IMR-90 (cell line): Measurements from ENCODE around the gene FAM163A. TPM values are rescaled to one million over a fixed set of nuclear protein-coding genes. Genes with fewer than 3 reads are reported as not detected.

Experiments
- ATAC-seq: fragments of 200-7000 bp; cut with Tn5 transposase; 2 replicates; pipeline ENCODE4 v1.9.1; 2020; ENCODE audit warnings: low read depth, mild to moderate bottlenecking, moderate library complexity
- BruUV-seq: library from RNA; stranded (reverse); fragments of 400-500 nt; replicated peaks from 2 replicates; lab custom pipeline; 2021; lab: Mats Ljungman, UMichigan
- CTCF ChIA-PET: fragments of 300-600 bp; formaldehyde crosslinking; extraction: SDS; loops from one replicate; lab custom pipeline; 2021; ENCODE audit warnings: antibody characterized with exemption; lab: Yijun Ruan, JAX
- POLR2A ChIA-PET: fragments of 300-600 bp; sonication (Branson Sonifier 250); formaldehyde crosslinking; loops from one replicate; lab custom pipeline; 2022; ENCODE audit warnings: antibody characterized with exemption; ENCODE audit not compliant: unreplicated experiment; lab: Charles Lee
- DNase-seq: peaks from one replicate; pipeline ENCODE4 v3.0.0; 2013
- H2AFZ ChIP-seq: replicated peaks from 2 replicates; pipeline ENCODE3; 2013; ENCODE audit warnings: low read length, mild to moderate bottlenecking; ENCODE audit not compliant: poor library complexity
- H2AK5ac ChIP-seq: 2 replicates; pipeline ENCODE4 v1.6.1; 2013; ENCODE audit warnings: low read depth, low read length, inconsistent platforms
- H2AK9ac ChIP-seq: replicated peaks from 2 replicates; pipeline ENCODE3; 2013; ENCODE audit warnings: mild to moderate bottlenecking, low read depth, low read length, moderate library complexity; ENCODE audit not compliant: poor library complexity
- H2BK120ac ChIP-seq: 2 replicates; pipeline ENCODE4 v1.6.1; 2013; ENCODE audit warnings: low read depth, low read length, inconsistent platforms
- H2BK15ac ChIP-seq: 3 replicates; pipeline ENCODE4 v1.6.1; 2013; ENCODE audit warnings: low read depth, low read length, inconsistent platforms
- H2BK20ac ChIP-seq: 2 replicates; pipeline ENCODE4 v1.6.1; 2013; ENCODE audit warnings: low read depth, mild to moderate bottlenecking, inconsistent platforms, low read length, moderate library complexity
- H2BK5ac ChIP-seq: 2 replicates; pipeline ENCODE4 v1.6.1; 2013; ENCODE audit warnings: mild to moderate bottlenecking, low read depth, low read length, inconsistent platforms; ENCODE audit not compliant: poor library complexity, severe bottlenecking
- H3K14ac ChIP-seq: replicated peaks from 2 replicates; pipeline ENCODE4 v1.6.1; 2013; ENCODE audit warnings: low read depth, low read length, inconsistent platforms
- H3K18ac ChIP-seq: 2 replicates; pipeline ENCODE4 v1.6.1; 2013; ENCODE audit warnings: low read depth, low read length, control low read depth
- H3K23ac ChIP-seq: 2 replicates; pipeline ENCODE4 v1.6.1; 2013; ENCODE audit warnings: low read depth, low read length, inconsistent platforms
- H3K27ac ChIP-seq: 2 replicates; pipeline ENCODE4 v1.5.1; 2013; ENCODE audit warnings: mild to moderate bottlenecking, control low read depth, low read length; ENCODE audit not compliant: insufficient read depth
- H3K27me3 ChIP-seq: 2 replicates; pipeline ENCODE4 v1.6.1; 2013; ENCODE audit warnings: low read length; ENCODE audit not compliant: control insufficient read depth, insufficient read depth
- H3K36me3 ChIP-seq: 2 replicates; pipeline ENCODE4 v1.6.1; 2013; ENCODE audit warnings: low read length, mixed read lengths; ENCODE audit not compliant: control insufficient read depth, insufficient read depth
- H3K4ac ChIP-seq: 2 replicates; pipeline ENCODE4 v1.6.1; 2013; ENCODE audit warnings: low read depth, low read length, inconsistent platforms
- H3K4me1 ChIP-seq: 2 replicates; pipeline ENCODE4 v1.6.1; 2013; ENCODE audit warnings: low read length, mixed read lengths; ENCODE audit not compliant: control insufficient read depth, insufficient read depth
- H3K4me2 ChIP-seq: 2 replicates; pipeline ENCODE4 v1.6.1; 2013; ENCODE audit warnings: low read depth, mild to moderate bottlenecking, control low read depth, low read length, moderate library complexity
- H3K4me3 ChIP-seq: 2 replicates; pipeline ENCODE4 v1.5.1; 2013; ENCODE audit warnings: low read depth, mild to moderate bottlenecking, control low read depth, low read length, moderate library complexity; ENCODE audit not compliant: insufficient read depth
- H3K56ac ChIP-seq: 2 replicates; pipeline ENCODE4 v1.6.1; 2013; ENCODE audit warnings: low read length, inconsistent platforms; ENCODE audit not compliant: insufficient read depth; ENCODE audit errors: extremely low read depth
- H3K79me1 ChIP-seq, 2 experiments: 2 replicates each; pipeline ENCODE4 v1.6.1; 2013; ENCODE audit warnings: low read length in 2 of 2, inconsistent platforms in 1 of 2, low read depth in 1 of 2
- H3K9ac ChIP-seq: 2 replicates; pipeline ENCODE4 v1.6.1; 2013; ENCODE audit warnings: low read depth, low read length, control low read depth
- H3K9me1 ChIP-seq: 2 replicates; pipeline ENCODE4 v1.6.1; 2013; ENCODE audit warnings: low read length, inconsistent platforms; ENCODE audit not compliant: insufficient read depth
- H3K9me3 ChIP-seq: 2 replicates; pipeline ENCODE4 v1.6.1; 2013; ENCODE audit warnings: low read length; ENCODE audit not compliant: control insufficient read depth, insufficient read depth
- H4K20me1 ChIP-seq: 2 replicates; pipeline ENCODE4 v1.6.1; 2013; ENCODE audit warnings: low read length, inconsistent platforms; ENCODE audit not compliant: insufficient read depth
- H4K5ac ChIP-seq: 2 replicates; pipeline ENCODE4 v1.6.1; 2013; ENCODE audit warnings: mild to moderate bottlenecking, low read depth, low read length, control low read depth
- H4K8ac ChIP-seq, 2 experiments: 2 replicates each; pipeline ENCODE4 v1.6.1; 2013; ENCODE audit warnings: low read depth in 2 of 2, low read length in 2 of 2, control low read depth in 1 of 2, inconsistent platforms in 1 of 2
- H4K91ac ChIP-seq: 2 replicates; pipeline ENCODE4 v1.6.1; 2013; ENCODE audit warnings: low read depth, low read length, inconsistent platforms; ENCODE audit not compliant: insufficient read depth
- BHLHE40 ChIP-seq: fragments of 150-350 bp; IDR thresholded peaks from 2 replicates; pipeline ENCODE4 v1.6.1; 2016; ENCODE audit warnings: mild to moderate bottlenecking, low read depth, low read length
- CEBPB ChIP-seq: IDR thresholded peaks from 2 replicates; pipeline ENCODE4 v1.6.1; 2012; ENCODE audit warnings: low read depth, low read length, improper control_type of control experiment
- CHD1 ChIP-seq: IDR thresholded peaks from 2 replicates; pipeline ENCODE4 v1.6.1; 2012; ENCODE audit warnings: low read depth, low read length, improper control_type of control experiment
- FOS ChIP-seq: fragments of 150-350 bp; IDR thresholded peaks from 2 replicates; pipeline ENCODE4 v1.6.1; 2016; ENCODE audit warnings: low read depth, low read length
- MAFK ChIP-seq: IDR thresholded peaks from 2 replicates; pipeline ENCODE4 v1.6.1; 2012; ENCODE audit warnings: low read depth, low read length, improper control_type of control experiment
- MAZ ChIP-seq: IDR thresholded peaks from 2 replicates; pipeline ENCODE4 v1.6.1; 2012; ENCODE audit warnings: low read depth, mild to moderate bottlenecking, low read length, improper control_type of control experiment, moderate library complexity, borderline replicate concordance
- MXI1 ChIP-seq: IDR thresholded peaks from 2 replicates; pipeline ENCODE4 v1.6.1; 2012; ENCODE audit warnings: low read depth, mild to moderate bottlenecking, low read length, moderate library complexity, borderline replicate concordance
- NFE2L2 ChIP-seq: fragments of 150-350 bp; IDR thresholded peaks from 2 replicates; pipeline ENCODE4 v1.6.1; 2016; ENCODE audit warnings: low read depth, mild to moderate bottlenecking, low read length
- POLR2A ChIP-seq: IDR thresholded peaks from 2 replicates; pipeline ENCODE4 v1.6.1; 2012; ENCODE audit warnings: mild to moderate bottlenecking, low read depth, low read length
- RAD21 ChIP-seq: IDR thresholded peaks from 2 replicates; pipeline ENCODE4 v1.6.1; 2012; ENCODE audit warnings: low read length, improper control_type of control experiment
- RCOR1 ChIP-seq: IDR thresholded peaks from 2 replicates; pipeline ENCODE4 v1.6.1; 2012; ENCODE audit warnings: mild to moderate bottlenecking, low read length, improper control_type of control experiment; ENCODE audit not compliant: insufficient replicate concordance
- RFX5 ChIP-seq: IDR thresholded peaks from 2 replicates; pipeline ENCODE4 v1.8.0; 2012; ENCODE audit warnings: low read depth, mild to moderate bottlenecking, low read length, moderate library complexity
- SMC3 ChIP-seq: fragments of 150-350 bp; IDR thresholded peaks from 2 replicates; pipeline ENCODE4 v1.6.1; 2016; ENCODE audit warnings: low read depth, mild to moderate bottlenecking, antibody characterized with exemption, low read length, moderate library complexity
- USF2 ChIP-seq: fragments of 150-350 bp; IDR thresholded peaks from 2 replicates; pipeline ENCODE4 v1.6.1; 2017; ENCODE audit warnings: mild to moderate bottlenecking, antibody characterized with exemption, low read length, low read depth
- WGBS, 2 experiments: methylation state at CpG; one replicate each; pipeline versions ENCODE4 v1.1.5 to v1.1.7; 2013; ENCODE audit warnings: missing lambda C conversion rate in 2 of 2; ENCODE audit not compliant: insufficient read length in 1 of 2; ENCODE audit errors: extremely low coverage in 2 of 2; 5-methylcytosine and 5-hydroxymethylcytosine counted together
- dilution Hi-C: fragments of 300-500 bp; cut with HindIII; formaldehyde crosslinking; loops from one replicate; pipeline ENCODE4 v1.14.3; 2018; ENCODE audit warnings: low sequenced_read_pairs; ENCODE audit not compliant: unreplicated experiment
- in situ Hi-C: fragments of 300-500 bp; cut with MboI; formaldehyde crosslinking; loops from 3 replicates; pipeline ENCODE4 v1.14.3; 2019; ENCODE audit warnings: low sequenced_read_pairs, inconsistent platforms, mixed read lengths
- intact Hi-C: fragments of 100-400 bp; cut with micrococcal nuclease; formaldehyde crosslinking; loops from 2 replicates; pipeline ENCODE4 v1.10.0; 2022
- polyA plus RNA-seq, 3 experiments: library from polyadenylated mRNA; depleted of rRNA; stranded (reverse); fragments of >200 nt; gene quantifications; 2 replicates each; pipeline ENCODE4 v1.2.3, GENCODE V29; 2012; ENCODE audit warnings: low replicate concordance in 1 of 3
- total RNA-seq: library from RNA; depleted of rRNA; stranded (reverse); fragments of >200 nt; gene quantifications from 2 replicates; pipeline ENCODE4 v1.2.3, GENCODE V29; 2012
- TF ChIP-seq, protein P1 (sequence below): fragments of 150-350 bp; IDR thresholded peaks from 2 replicates; pipeline ENCODE4 v1.6.1; 2016; ENCODE audit warnings: low read depth, mild to moderate bottlenecking, low read length, moderate library complexity, borderline replicate concordance
- TF ChIP-seq, protein P2 (sequence below): conservative IDR thresholded peaks from 2 replicates; pipeline ENCODE4 v1.5.1; 2012; ENCODE audit warnings: mild to moderate bottlenecking, low read depth, low read length, improper control_type of control experiment

Gene FAM163A
- total and polyA plus RNA-seq, 2 of the 4 experiments (the other 2 are of a cell fraction): not detected

- intact Hi-C loops (no loop called here), in situ Hi-C loops (loop anchor here (25.0 kb wide), 1 partner anchor 581 kb away; the partner anchor contains the start of gene ABL2), dilution Hi-C loops (no loop called here)
- no TSS peak for BruUV-seq
- Histone ChIP-seq H4K5ac (no peak overlapping the region), H3K27ac (no peak overlapping the region), H2BK5ac (peak overlapping the region; percentile 1), H3K9ac (no peak overlapping the region), H3K23ac (no peak overlapping the region), H4K8ac (no peak overlapping the region), H2AK9ac (no peak overlapping the region), H4K20me1 (no peaks in the 10 kb centered on the region), H3K4ac (no peak overlapping the region), H3K18ac (no peak overlapping the region), H4K91ac (no peak overlapping the region), H3K4me1 (peaks cover 22% of the 10 kb centered on the region), H3K9me3 (no peaks in the 10 kb centered on the region), H2BK15ac (no peak overlapping the region), H2BK120ac (no peak overlapping the region; the same call in 1 of the 2 replicates), H3K9me1 (peaks cover 5% of the 10 kb centered on the region; the same call in 1 of the 2 replicates), H3K27me3 (peaks cover 12% of the 10 kb centered on the region), H2BK20ac (no peak overlapping the region), H3K56ac (no peak overlapping the region), H3K79me1 (no peaks in the 10 kb centered on the region), H2AK5ac (no peak overlapping the region), H2AFZ (peak overlapping the region; percentile 89), H3K4me2 (no peak overlapping the region), H3K14ac (no peak overlapping the region), H3K36me3 (no peaks in the 10 kb centered on the region), H3K4me3 (no peak overlapping the region)
- ATAC-seq (no peak), DNase-seq (no peak)
- WGBS, 2 experiments: 90% methylated on average over 5 of the region's 7 CpGs; no CpG with 5 or more reads in 1 of the 2 experiments
- ChIA-PET CTCF (interaction anchor here (1.2 to 6.2 kb wide), 5 partner anchors 9 to 113 kb away, joined by 3 to 104 read pairs (median 5); no protein-coding TSS in a partner anchor), POLR2A (no interaction called here)
- no peak for TF ChIP-seq CEBPB
- no peak for TF ChIP-seq MAFK
- no peak for TF ChIP-seq MAZ
- TF ChIP-seq RFX5: no peak
- TF ChIP-seq, protein P1, sequence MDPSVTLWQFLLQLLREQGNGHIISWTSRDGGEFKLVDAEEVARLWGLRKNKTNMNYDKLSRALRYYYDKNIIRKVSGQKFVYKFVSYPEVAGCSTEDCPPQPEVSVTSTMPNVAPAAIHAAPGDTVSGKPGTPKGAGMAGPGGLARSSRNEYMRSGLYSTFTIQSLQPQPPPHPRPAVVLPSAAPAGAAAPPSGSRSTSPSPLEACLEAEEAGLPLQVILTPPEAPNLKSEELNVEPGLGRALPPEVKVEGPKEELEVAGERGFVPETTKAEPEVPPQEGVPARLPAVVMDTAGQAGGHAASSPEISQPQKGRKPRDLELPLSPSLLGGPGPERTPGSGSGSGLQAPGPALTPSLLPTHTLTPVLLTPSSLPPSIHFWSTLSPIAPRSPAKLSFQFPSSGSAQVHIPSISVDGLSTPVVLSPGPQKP: no peak
- no peak for TF ChIP-seq MXI1
- TF ChIP-seq RCOR1: no peak
- no peak for TF ChIP-seq USF2
- TF ChIP-seq POLR2A: no peak
- TF ChIP-seq RAD21: no peak
- no peak for TF ChIP-seq FOS
- TF ChIP-seq CHD1: no peak
- TF ChIP-seq SMC3: no peak
- no peak for TF ChIP-seq NFE2L2
- TF ChIP-seq BHLHE40: no peak
- TF ChIP-seq, protein P2, sequence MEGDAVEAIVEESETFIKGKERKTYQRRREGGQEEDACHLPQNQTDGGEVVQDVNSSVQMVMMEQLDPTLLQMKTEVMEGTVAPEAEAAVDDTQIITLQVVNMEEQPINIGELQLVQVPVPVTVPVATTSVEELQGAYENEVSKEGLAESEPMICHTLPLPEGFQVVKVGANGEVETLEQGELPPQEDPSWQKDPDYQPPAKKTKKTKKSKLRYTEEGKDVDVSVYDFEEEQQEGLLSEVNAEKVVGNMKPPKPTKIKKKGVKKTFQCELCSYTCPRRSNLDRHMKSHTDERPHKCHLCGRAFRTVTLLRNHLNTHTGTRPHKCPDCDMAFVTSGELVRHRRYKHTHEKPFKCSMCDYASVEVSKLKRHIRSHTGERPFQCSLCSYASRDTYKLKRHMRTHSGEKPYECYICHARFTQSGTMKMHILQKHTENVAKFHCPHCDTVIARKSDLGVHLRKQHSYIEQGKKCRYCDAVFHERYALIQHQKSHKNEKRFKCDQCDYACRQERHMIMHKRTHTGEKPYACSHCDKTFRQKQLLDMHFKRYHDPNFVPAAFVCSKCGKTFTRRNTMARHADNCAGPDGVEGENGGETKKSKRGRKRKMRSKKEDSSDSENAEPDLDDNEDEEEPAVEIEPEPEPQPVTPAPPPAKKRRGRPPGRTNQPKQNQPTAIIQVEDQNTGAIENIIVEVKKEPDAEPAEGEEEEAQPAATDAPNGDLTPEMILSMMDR: no peak
Observed at GRCh38 chr1:179818260-179818659, 75.2 kb downstream of the FAM163A start.
